GM18499 (cell line): ENCODE measurements around the gene MAST4.

Experiments used
- ATAC-seq: cut with Tn5 transposase; IDR thresholded peaks from one replicate; pipeline ENCODE4 v1.9.1; 2021; ENCODE audit warnings: moderate number of reproducible peaks; ENCODE audit not compliant: insufficient read depth, unreplicated experiment

Gene MAST4

DNA sequence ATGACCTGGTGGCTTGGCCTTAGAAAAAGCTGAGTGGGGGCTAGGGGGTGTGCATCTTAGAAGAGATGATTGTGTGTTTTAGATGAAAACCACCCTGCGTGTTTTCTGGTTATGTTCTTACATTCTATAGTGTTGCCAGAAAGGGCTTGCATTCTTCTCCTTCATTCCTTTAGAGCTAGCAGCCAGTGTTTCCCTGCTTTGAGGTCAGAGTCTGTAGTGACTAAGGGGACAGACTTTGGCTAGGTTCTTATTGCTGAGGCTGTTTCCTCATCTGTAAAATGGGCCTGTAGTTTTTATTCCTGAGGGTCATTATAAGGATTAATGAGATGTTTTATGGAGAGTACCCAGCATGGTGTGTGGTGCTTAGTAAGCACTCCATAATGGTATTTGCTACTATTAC is 6.4 kb downstream of the MAST4 start:
- ATAC-seq: no peak

DNA sequence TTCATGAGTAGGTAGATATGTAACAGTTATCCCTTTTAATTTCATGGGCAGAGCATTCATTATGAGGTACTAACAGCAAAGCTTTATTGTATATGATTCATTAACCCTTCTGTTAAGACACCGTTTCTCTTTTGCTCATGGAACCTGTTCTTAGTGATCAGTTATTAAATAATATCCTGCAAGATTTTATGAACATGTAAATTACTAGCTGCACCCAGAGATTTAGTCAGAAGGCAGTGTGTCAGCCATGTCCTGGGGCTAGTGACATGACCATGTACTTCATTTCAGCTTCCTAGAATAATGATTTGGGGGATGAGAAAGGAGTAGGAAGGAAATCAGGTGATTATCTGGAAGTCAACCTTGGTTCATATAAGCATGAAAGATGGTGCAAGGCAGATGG is 7.0 kb downstream of the MAST4 start:
- ATAC-seq: no peak

DNA sequence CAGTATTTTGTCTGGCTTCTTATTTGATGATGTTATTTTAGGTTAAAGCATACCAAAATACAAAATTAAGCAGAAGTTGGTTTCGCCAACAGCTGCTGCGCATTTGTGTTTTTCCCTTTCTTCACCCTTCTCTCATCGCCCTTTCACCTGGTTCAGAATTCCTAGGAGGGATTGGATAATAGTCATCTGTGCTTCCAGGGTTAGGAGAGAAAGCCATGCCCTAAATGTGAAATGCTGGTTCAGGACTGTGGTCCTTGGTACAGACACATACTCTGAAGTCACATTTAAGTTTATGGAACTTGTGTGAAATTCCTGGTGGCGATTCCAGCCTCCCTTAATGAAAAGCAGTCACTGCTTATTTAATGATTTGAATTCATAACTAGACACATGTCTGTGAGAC is 7.7 kb downstream of the MAST4 start:
- no peak for ATAC-seq

DNA sequence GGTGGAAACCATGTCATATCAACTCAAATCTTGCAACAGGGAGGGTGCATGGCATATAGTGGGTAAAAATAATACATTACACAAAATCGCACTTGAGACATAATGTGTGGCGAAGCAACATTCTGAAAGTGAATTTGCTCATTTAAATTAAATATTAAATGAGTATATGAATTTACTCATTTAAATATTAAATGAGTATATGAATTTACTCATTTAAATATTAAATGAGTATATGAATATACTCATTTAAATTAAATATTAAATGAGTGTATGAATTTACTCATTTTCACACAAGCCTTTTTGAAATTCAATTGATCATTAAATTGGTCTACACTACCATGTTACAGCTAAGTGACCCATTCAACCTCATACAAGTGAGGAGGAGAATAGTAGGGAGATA is 10.5 kb downstream of the MAST4 start:
- no peak for ATAC-seq

DNA sequence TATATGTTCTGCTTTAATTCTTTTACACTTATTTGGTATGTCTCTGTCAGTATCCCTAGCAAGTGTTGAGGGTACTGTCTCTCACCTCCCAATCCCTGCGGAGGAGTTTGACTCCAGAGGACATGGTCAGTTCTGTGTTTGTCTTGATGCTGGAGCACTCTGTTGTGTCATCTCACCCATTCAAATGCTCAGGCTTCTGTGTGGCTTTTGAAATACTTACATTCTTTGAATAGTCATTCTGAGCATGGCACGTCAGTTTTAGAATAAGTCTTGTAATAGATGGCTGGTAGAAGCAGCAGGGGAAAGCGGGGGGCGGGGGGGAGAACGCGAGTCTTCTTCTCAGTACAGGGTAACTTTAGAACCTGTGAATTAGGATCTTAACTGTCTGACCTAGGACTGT is 12.3 kb downstream of the MAST4 start:
- ATAC-seq: no peak

DNA sequence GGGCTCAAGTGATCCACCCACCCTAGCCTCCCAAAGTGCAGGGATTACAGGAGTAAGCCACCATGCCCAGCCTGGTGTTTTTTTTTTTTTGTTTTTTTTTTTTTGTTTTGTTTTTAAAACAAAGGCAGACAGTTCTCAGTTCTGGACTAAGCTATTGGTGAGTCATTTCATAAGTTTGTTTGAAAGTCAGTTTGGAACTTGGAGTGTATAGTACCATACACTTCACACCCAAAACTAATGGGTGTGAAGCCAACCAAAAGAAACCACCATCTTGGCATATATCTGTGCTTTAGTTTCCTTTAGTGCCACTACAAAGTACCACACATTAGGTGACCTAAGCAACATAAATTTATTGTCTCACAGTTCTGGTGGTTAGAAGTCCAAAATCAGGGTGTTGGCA is 13.4 kb downstream of the MAST4 start:
- no peak for ATAC-seq

DNA sequence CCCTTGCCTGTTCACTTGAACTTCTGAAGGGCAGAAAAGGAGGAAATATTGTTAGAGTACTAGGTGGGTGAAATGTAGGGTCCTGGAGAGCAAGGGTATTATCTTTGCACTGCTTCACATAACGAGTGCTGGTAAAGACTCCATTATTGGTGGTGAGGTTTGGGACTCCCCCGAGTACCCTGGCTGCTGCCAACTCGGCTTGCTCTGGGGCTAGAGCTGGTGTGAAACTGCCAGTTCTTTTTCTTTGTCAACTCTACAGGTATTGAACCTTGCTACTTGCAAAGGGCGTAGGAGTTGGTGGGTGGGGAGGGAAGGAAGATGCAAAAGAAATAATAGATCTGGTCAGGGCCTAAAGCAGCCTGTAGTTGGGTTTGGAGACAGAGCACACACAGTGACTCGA is 16.0 kb downstream of the MAST4 start:
- no peak for ATAC-seq

DNA sequence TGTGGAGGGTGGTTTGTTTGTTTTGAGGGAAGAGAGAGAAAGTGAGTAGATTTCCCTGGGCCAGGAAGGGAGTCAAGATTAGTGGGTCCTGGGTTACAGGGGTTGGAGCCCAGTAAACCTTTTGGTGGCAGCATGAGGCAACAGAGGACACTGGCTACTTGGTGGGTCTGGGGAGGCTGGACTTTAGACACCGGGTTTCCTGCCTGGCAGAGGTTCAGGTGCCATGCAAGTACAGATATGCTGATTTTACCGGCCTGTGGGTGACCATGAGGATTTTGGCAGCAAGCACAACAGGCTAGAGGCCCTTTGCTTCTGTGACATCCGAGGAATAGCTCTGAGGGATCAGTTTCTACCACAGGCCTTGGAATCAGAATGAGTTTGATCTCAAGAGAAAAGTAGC is 18.9 kb downstream of the MAST4 start:
- no peak for ATAC-seq

DNA sequence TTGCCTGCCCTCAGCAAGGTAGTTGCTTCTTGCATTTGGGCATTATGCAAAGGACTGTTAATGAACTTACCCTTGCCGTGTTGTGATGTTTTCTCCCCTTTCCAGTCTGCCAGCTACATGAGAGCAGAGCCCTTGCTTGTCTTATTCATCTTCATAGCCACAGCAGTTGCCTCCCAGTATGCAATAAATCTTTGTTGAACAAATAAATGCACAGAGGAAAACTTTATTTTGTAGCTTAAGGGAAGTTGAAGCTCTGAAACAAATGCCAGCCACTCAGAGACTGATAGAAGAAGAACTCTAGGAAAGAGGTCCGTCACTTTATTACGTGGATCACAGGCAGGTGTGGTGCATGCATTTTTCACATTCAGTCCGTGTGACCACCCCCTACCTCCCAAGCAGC is 19.7 kb downstream of the MAST4 start:
- no peak for ATAC-seq

DNA sequence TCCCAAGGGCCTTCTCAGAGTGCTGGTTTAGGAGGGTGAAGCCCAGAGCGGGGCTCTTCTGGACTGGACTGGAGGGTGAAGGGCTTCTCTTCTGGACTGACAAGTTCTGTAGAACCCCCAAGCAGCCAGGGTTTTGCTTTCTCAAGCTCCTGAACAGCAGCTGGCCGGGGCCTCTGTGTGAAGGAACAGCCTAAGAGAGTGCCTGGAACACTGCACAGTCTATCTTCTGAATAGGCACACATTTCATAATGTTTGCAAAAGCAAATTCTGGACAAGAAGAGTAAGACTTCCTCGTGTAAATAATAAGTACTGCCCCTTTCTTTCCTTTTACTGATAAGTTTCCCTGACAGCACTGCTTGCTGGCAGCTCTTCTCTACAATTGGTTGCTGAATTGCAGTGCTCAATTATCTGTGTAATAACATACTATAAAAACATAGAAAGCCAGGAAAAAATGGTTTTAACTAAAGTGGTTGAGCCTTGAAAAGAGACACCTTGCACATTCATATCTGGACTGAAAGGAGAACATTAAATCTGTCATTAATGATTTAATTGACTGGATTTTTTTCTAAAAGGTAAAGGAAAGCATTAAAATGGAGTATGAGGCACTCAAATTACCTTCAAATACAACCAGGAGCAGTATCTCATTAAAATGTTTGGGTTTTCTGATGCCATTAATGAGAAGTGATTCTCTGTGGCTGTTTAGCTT is 20.5 kb downstream of the MAST4 start:
- ATAC-seq: no peak

DNA sequence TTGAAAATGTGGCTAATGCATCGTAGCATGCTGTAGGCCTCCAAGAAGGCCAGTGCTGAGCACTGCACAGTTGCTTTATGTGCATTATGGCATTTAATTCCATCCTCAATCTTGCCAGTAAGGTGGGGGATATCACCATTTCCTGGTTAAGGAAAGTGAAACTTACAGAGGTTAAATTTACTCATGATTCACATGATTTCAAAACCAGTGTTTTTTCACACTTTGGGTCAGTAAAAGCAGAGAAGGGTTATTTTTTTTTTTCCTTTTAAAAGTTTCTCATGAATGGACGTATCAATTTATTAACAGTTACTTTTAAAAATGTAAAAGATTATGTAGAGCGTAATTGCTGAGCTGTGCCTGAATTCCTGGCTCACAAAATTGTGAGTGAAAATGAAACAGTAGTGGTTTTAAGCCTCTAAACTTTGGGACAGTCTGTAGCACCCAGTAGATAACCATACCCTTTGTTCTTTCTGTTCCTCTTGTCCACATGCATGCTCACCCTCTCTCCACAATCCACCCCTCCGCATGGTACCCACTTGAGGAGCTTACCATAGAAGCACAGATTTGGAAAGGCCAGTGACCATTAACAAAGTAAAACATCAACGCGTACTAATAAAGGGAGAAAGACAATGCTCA is 21.2 kb downstream of the MAST4 start:
- no peak for ATAC-seq

DNA sequence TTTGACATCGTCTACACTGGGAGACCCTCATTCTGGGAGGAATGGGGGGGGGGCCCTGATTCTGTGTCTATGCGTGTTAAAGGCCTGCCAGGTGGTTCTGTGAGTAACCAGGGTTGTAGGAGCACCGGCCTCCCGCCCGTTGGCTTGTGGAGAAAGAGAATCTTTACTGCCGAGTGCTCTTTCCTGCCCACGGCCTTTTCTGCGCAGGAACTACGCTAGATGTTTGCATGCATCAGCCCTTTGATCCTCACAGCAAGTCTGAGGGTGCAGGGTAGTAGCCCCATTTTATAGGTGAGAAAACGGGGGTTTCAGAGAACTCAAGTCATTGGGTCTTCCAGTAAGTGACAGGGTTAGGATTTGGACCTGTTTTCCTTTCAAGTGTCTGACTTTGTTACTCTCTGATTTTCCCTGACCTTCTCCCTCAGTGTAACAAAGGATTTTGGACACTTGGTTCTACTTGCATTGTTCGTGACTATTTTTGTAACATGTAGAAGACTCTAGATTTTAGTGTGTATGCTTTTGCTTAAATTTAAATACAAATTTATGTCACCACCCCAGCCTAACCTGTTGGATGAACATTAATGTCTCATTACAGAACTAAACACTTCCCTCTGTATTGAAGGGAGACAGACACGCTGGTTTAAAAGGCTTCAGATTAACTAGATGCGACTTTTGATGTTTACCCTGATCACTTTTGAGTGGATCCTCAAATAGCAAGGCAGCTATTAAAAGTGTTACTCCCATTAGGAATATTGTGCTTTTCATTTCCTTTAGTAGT is 22.0 kb downstream of the MAST4 start:
- ATAC-seq: no peak

DNA sequence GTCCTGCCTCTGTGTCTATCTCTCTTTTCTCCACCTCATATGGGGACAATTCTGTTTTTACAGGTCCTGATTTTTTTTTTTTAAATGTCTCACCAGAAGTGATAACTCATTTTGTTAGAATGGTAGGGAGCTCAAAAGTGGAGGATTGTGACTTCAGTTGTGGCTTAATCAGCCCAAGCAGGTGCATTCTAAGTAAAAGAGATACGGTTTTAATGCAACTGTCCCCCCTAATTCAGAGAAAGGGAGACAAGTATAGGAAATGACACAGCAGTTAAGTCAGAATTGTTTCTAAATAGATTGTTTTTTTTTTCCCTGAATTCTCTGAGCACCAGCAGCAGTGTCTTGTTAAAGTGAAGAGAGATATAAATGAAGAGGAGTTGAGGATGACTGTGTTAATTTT is 24.5 kb downstream of the MAST4 start:
- ATAC-seq: no peak

DNA sequence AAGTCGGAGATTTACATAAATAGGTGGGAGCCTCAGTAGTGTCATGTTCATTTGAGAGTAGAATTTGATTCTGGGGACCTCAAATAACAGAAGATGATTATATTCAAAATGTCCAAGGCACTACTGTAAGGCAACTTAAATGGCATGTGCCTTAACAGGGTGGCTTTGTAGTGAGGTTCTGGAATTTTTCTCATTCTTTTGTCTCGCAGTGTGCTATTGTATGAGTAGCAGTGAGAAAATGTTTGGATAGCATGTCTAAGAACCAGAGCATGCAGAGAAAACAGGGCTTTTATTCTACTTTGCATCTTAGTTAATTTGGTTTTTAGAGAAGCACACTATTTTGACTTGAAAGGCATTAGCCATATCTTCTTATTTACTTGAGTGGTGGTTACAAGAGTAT is 25.0 kb downstream of the MAST4 start:
- ATAC-seq: no peak

DNA sequence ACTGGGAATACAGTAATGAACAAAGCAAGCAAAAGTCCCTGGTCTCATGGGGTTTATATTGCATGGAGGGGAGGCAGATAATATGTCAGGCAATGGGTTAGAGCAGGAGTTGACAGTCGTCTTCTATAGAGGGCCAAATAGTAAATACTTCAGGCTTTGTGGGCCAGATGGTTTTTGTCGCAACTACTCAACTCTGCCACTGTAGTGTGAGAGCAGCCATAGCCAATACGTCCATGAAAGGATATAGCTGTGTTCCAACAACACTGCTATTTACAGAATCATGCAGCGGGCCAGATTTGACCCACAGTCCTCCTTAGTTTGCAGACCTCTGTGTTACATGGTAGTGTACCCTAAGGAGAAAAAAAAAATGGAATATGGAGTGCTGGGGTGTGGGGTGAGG is 25.5 kb downstream of the MAST4 start:
- ATAC-seq: no peak

DNA sequence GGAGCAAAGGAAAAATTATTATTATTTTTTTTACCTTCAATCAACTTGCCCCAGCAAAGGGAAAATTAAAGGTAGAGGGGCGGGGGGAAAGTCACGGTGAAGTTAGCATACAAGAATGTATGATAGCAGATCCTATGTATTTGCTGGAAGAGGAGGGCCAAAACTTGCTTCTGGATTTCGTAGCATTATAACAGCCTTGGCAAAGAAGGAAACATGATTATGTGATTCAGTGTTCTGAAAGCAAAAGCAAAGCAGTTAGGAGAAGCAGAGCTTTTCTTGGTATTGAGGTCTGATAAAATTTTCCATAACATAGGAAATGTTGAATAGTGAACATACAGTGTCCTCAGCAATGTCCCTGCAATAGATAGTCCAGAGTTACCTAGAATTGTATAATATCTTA is 32.4 kb downstream of the MAST4 start:
- ATAC-seq: no peak

DNA sequence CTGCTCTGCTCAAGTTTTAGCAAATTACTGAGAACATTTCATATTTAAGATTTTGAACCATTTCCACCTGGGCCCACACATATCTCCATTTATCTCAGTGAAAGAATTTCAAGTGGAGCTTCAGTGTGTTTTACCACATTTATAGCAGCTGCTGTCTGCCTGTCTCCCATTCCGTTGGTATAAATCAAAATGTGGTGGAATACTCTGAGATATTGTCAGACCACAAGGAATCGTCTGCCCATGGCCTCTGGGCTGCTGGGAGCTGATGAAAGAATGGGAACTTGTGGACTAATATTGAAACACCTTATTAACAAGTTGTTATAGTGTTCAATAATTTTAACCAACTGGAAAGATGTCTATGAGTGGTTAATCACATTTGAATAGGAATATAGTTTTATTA is 33.3 kb downstream of the MAST4 start:
- no peak for ATAC-seq

DNA sequence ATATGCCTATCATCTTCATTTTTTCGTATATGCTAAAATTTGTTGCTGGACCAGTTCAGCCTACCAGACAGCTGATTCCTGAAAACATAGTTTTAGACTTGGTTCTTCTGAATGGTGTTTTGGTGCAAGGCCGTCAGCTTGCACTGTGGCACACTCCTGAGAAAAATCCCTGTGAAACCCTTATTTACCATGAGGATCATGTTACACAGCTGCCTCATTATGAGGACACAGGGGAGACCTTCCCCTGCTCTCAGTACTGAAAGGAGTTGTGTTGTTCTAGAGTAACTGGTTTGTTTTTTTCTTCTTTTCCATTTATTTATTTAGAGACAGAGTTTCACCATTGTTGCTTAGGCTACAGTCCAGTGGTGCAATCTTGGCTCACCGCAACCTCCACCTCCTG is 37.6 kb downstream of the MAST4 start:
- no peak for ATAC-seq

DNA sequence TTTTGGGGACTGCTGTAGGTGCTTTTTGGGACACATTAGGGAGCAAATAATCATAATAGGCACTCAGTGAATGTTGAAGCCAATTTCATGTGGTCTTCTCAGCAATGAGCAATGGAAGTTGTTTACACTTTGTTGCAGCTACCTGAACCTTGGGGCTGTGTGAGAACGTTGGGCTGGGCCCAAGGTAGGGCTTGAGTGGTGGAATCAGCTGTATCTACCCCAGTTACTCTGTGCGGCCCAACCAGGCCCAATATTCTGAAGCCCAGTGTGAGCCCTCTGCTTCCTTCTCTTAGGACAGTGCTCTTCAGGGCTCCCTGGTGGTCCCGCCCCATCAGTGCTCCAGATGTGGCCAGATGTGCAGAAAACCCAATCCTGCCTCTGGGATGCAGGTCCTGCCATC is 38.4 kb downstream of the MAST4 start:
- ATAC-seq: no peak

DNA sequence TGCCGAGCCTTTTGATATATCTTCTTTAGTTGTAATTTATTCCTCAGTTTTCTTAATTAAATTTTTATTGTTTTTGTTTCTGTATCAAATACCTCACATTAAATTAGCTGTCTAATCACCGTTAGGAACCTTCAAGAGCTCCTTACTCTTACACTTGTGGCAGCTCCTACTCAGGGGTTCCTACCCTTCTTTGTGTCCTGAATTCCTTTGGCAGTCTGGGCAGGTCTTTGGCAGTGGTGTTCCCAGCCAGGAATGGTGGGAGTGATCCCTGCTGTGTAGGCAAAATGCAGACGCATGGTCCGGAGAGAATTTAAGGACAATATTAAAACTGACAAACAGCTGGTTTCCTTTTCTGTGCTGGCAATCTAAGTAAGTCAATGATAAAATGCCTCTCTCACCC is 41.8 kb downstream of the MAST4 start:
- no peak for ATAC-seq

DNA sequence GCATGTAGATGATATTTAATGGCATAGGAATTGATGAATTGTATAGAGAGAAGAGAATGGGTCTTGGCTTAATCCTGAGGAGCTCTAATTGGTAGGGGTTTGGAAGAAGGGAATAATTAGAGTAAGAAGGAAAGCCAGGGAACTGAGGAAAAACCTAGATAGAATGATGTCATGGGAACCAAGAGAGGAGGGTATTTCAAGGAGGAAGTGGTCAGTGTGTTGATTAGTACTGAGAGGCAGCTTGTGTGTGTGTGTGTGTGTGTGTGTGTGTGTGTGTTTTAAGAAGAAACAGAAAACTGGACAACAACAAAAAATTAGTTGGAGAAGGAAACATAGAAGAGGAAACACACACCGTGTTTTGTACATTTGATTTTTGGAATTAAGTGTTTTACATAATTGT is 42.8 kb downstream of the MAST4 start:
- ATAC-seq: no peak

DNA sequence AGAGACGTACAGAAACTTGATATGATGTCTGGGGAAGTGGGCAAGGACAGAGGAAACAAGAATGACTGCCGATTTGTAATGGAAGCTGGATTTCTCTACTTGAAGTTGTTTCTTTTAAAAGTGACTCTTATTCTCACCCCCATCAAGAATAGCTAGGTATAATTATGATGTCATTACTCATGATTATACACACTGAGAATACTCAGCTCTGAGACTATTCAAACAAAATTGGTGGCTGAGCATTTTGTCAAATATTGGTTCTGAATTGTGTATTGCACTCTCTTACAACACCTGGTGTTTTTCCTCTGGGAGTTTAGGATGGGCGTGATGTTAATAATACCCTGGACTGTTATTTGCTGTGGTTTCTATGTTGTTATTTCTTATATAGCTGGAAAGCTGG is 46.3 kb downstream of the MAST4 start:
- no peak for ATAC-seq
